ENCODE measurements around the gene PCGF3. TPM values are rescaled to one million over a fixed set of nuclear protein-coding genes. Genes with fewer than 3 reads are reported as not detected.
"Not testable (repeated sequence)": the region's sequence is repeated elsewhere in the genome, so short reads cannot be mapped to it uniquely, and the experiment has no call there.

PCGF3 gene
- total RNA-seq, 2 donors from 2014 or later = 34.4 to 35.3 TPM

- Mint-ChIP-seq H3K4me3 (no peak overlapping the region), H3K27me3 (peaks cover 6% of the 10 kb centered on the region), H3K27ac (no peak overlapping the region), H3K36me3 (ENCODE audit: low read depth) (no peaks in the 10 kb centered on the region), H3K4me1 (no peaks in the 10 kb centered on the region), H3K9me3 (no peaks in the 10 kb centered on the region)
- peak; percentile 33 for ATAC-seq (replicated peaks)
These were observed 21.5 kb upstream of the PCGF3 start for GRCh38 chr4:683982-684622.

GRCh38 chr4:684623-685327, 20.9 kb upstream of the PCGF3 start:
- no peak for ATAC-seq (replicated peaks)
- H3K4me3 Mint-ChIP-seq = no peak overlapping the region
- no peaks in the 10 kb centered on the region for H3K36me3 Mint-ChIP-seq (ENCODE audit: low read depth)
- no peaks in the 10 kb centered on the region for H3K4me1 Mint-ChIP-seq
- peaks cover 6% of the 10 kb centered on the region for H3K27me3 Mint-ChIP-seq
- no peak overlapping the region for H3K27ac Mint-ChIP-seq
- H3K9me3 Mint-ChIP-seq = no peaks in the 10 kb centered on the region

- Mint-ChIP-seq H3K27me3 (peaks cover 6% of the 10 kb centered on the region), H3K4me3 (no peak overlapping the region), H3K4me1 (no peaks in the 10 kb centered on the region), H3K27ac (no peak overlapping the region), H3K36me3 (ENCODE audit: low read depth) (no peaks in the 10 kb centered on the region), H3K9me3 (no peaks in the 10 kb centered on the region)
- no peak for ATAC-seq (replicated peaks)
These were observed 19.8 kb upstream of the PCGF3 start for GRCh38 chr4:685679-686412.

- ATAC-seq (replicated peaks) = no peak
- no peak overlapping the region for H3K4me3 Mint-ChIP-seq
- no peaks in the 10 kb centered on the region for H3K36me3 Mint-ChIP-seq (ENCODE audit: low read depth)
- no peaks in the 10 kb centered on the region for H3K4me1 Mint-ChIP-seq
- no peak overlapping the region for H3K27ac Mint-ChIP-seq
- no peaks in the 10 kb centered on the region for H3K9me3 Mint-ChIP-seq
- H3K27me3 Mint-ChIP-seq = peaks cover 6% of the 10 kb centered on the region
These were observed 19.1 kb upstream of the PCGF3 start for GRCh38 chr4:686413-687040.

- Mint-ChIP-seq H3K4me1 (no peaks in the 10 kb centered on the region), H3K9me3 (no peaks in the 10 kb centered on the region), H3K36me3 (ENCODE audit: low read depth) (no peaks in the 10 kb centered on the region), H3K27me3 (peaks cover 6% of the 10 kb centered on the region), H3K4me3 (no peak overlapping the region), H3K27ac (no peak overlapping the region)
- no peak for ATAC-seq (replicated peaks)
These were observed 18.3 kb upstream of the PCGF3 start for GRCh38 chr4:687048-687970.

GRCh38 chr4:687971-688853, 17.4 kb upstream of the PCGF3 start:
- Mint-ChIP-seq H3K27me3 (peaks cover 6% of the 10 kb centered on the region), H3K27ac (no peak overlapping the region), H3K9me3 (no peaks in the 10 kb centered on the region), H3K36me3 (ENCODE audit: low read depth) (no peaks in the 10 kb centered on the region), H3K4me1 (no peaks in the 10 kb centered on the region), H3K4me3 (no peak overlapping the region)
- no peak for ATAC-seq (replicated peaks)

- Mint-ChIP-seq H3K4me3 (no peak within 1 kb of the TSS), H3K36me3 (ENCODE audit: low read depth) (no peaks in the 10 kb centered on the region), H3K9me3 (no peaks in the 10 kb centered on the region), H3K4me1 (no peaks in the 10 kb centered on the region), H3K27me3 (peaks cover 6% of the 10 kb centered on the region), H3K27ac (no peak within 1 kb of the TSS)
- ATAC-seq (replicated peaks) = peak; percentile 32
These were observed 16.6 kb upstream of the PCGF3 start, which contains the start of gene SLC49A3 for GRCh38 chr4:688854-689681. Gene SLC49A3 (minus strand): TSS chr4:689151. CDS start chr4:689127, 24 bp downstream.

GRCh38 chr4:689723-690122, 15.9 kb upstream of the PCGF3 start:
- ATAC-seq (replicated peaks) = no peak
- Mint-ChIP-seq H3K4me3 (no peak overlapping the region), H3K4me1 (no peaks in the 10 kb centered on the region), H3K27me3 (peaks cover 6% of the 10 kb centered on the region), H3K9me3 (no peaks in the 10 kb centered on the region), H3K27ac (no peak overlapping the region), H3K36me3 (ENCODE audit: low read depth) (no peaks in the 10 kb centered on the region)

- H3K27ac Mint-ChIP-seq = no peak overlapping the region
- no peak overlapping the region for H3K4me3 Mint-ChIP-seq
- no peaks in the 10 kb centered on the region for H3K4me1 Mint-ChIP-seq
- no peaks in the 10 kb centered on the region for H3K9me3 Mint-ChIP-seq
- H3K36me3 Mint-ChIP-seq (ENCODE audit: low read depth) = no peaks in the 10 kb centered on the region
- H3K27me3 Mint-ChIP-seq = no peaks in the 10 kb centered on the region
- no peak for ATAC-seq (replicated peaks)
These were observed 12.7 kb upstream of the PCGF3 start for GRCh38 chr4:692771-693554.

GRCh38 chr4:694341-694940, 11.2 kb upstream of the PCGF3 start:
- not testable (repeated sequence) for H3K27ac Mint-ChIP-seq; H3K36me3 Mint-ChIP-seq (ENCODE audit: low read depth); ATAC-seq (replicated peaks); H3K9me3 Mint-ChIP-seq; H3K27me3 Mint-ChIP-seq; H3K4me3 Mint-ChIP-seq; H3K4me1 Mint-ChIP-seq

- Mint-ChIP-seq H3K27ac (peak overlapping the region; percentile 71), H3K4me1 (peaks cover 5% of the 10 kb centered on the region), H3K27me3 (no peaks in the 10 kb centered on the region), H3K9me3 (no peaks in the 10 kb centered on the region), H3K36me3 (ENCODE audit: low read depth) (no peaks in the 10 kb centered on the region), H3K4me3 (peak overlapping the region; percentile 53)
- ATAC-seq (replicated peaks) = no peak
These were observed 5.6 kb upstream of the PCGF3 start for GRCh38 chr4:699816-700580.
